GM20431 (cell line): ENCODE results near the gene DSG3.

Experiments used
- in situ Hi-C: fragments of 300-500 bp; cut with MseI, MboI; formaldehyde crosslinking; loops from one replicate; pipeline ENCODE4 v1.15.0; 2020; ENCODE audit warnings: low sequenced_read_pairs; ENCODE audit not compliant: unreplicated experiment

The DSG3 gene, protein sequence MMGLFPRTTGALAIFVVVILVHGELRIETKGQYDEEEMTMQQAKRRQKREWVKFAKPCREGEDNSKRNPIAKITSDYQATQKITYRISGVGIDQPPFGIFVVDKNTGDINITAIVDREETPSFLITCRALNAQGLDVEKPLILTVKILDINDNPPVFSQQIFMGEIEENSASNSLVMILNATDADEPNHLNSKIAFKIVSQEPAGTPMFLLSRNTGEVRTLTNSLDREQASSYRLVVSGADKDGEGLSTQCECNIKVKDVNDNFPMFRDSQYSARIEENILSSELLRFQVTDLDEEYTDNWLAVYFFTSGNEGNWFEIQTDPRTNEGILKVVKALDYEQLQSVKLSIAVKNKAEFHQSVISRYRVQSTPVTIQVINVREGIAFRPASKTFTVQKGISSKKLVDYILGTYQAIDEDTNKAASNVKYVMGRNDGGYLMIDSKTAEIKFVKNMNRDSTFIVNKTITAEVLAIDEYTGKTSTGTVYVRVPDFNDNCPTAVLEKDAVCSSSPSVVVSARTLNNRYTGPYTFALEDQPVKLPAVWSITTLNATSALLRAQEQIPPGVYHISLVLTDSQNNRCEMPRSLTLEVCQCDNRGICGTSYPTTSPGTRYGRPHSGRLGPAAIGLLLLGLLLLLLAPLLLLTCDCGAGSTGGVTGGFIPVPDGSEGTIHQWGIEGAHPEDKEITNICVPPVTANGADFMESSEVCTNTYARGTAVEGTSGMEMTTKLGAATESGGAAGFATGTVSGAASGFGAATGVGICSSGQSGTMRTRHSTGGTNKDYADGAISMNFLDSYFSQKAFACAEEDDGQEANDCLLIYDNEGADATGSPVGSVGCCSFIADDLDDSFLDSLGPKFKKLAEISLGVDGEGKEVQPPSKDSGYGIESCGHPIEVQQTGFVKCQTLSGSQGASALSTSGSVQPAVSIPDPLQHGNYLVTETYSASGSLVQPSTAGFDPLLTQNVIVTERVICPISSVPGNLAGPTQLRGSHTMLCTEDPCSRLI

DNA sequence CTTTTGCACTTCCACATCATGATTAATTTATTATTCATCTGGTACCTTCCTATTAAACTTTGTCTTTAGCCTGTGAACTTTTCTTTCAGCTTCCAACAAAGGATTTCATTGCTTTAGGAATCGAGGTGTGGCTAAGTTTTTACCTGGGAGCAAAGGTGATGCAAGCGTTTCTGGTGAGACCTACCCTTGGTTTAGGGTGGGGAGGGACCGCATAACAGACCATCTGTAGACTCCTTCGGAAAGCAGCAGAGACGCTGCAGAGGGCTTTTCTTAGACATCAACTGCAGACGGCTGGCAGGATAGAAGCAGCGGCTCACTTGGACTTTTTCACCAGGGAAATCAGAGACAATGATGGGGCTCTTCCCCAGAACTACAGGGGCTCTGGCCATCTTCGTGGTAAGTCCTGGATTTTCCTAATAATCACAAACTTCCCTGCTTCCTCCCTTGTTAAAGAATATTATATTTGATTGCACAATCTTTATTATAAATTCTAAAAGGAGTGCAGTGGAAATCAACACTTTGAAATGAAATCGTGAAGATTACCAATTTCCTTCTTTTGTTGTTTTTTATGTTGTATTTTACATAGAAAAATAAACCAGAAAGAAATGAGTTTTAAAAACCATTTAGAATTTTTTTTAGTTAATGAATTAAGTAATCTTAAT, at the start of gene DSG3:
DSG3 (plus strand) TSS at position 212 of the 662 bp plus-strand sequence; CDS start at position 349, 137 bp downstream.
- in situ Hi-C loops: no loop called here

DNA sequence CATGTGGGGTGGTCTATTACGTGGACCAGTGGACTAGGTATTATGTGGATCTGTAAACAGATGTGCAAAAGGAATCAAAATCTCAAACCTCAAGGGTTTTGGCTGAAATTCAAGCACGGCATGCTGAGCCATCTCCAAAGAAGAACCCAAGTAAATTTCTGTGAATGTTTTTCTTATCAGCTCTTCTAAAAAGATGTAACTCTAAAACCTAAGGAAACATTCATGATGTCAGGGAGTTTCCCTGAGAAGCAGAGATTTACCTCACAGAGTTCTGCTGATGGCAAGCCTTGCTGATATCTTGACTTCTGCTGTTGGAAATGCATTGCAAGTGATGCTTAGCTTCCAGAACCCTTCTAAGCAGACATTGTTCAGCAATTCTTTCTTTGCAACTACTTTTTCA, 49.4 kb upstream of the DSG3 start:
- in situ Hi-C loops: no loop called here

DNA sequence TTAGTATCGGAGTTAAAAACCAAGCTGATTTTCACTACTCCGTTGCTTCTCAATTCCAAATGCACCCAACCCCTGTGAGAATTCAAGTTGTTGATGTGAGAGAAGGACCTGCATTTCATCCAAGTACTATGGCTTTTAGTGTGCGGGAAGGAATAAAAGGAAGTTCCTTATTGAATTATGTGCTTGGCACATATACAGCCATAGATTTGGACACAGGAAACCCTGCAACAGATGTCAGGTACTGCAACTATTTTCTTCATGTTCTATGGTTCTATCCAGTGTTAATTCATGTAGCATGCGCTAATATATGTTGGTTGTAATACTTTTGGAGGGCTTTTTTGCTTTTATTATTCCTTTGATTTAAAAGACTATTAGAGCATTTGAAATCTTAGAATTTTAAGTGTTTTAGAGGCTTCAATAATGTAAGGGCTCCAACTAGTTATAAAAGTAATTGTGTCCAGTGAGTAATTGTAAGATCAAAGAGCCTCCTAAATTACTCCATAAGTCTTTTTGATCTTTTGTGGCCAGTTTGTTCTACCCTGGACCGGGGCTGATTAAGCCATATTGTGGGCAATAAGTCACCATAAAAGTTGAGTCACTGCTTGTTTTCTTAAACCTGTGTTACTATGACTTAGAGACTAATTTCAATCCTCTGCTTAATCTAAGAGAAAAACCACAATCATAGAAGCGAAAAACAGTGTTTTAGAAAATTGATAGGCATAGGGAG, 48.1 kb upstream of the DSG3 start:
- in situ Hi-C loops: no loop called here

DNA sequence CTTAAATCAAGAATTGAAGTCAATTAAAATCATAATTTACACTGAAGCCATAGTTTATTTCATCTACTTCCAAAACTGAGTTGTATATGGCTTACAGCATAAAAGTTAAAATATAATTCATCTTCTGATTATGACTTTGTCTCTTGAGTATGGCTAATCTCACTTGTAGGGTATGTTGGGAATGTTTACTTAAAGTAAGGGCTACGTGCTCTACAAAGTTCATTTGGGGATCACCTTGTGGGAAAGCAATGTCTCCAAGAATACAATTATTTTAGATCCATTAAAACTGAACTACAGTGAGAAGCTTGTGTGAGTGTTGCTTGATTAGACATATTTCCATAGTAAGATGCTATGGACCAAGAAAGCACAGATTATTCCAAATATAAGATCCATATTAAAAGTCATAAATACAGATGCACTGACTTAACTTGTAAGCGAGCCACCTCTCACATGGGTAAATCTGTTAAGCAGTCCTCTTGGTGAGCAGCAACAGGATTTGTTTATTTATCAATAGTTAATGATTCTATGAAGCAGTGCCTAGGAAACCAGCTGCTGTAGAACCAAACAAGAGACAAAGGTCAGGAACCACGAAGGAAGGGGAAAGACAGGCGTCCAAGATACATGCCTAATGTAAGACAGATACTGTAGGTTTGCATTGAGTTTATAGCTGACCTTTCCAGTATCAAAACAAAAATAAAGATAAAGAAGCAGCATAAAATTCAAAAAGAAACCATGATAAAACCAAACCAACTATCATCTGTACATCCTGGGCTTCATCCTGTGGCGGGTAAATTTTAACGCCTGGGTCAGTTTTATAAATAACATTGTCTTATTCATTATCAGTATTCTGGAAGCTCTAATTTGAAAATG, 46.1 kb upstream of the DSG3 start:
- in situ Hi-C loops: no loop called here

DNA sequence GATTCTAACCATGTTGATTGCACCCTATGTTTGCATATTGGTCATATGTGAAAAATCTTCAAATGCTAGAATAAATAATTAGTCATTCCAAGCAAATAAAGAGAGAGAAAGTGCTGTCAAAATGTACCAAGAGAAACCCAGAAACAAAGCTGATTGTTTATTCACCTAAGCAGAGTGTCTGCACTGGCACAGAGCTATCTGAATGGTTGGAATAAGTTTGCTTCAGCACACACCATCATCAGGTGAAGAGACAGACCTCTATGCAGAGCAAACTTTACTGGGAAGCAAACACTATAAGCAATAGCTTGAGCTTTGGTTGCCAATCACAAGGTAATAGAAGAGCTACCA, 45.5 kb upstream of the DSG3 start:
- in situ Hi-C loops: no loop called here

DNA sequence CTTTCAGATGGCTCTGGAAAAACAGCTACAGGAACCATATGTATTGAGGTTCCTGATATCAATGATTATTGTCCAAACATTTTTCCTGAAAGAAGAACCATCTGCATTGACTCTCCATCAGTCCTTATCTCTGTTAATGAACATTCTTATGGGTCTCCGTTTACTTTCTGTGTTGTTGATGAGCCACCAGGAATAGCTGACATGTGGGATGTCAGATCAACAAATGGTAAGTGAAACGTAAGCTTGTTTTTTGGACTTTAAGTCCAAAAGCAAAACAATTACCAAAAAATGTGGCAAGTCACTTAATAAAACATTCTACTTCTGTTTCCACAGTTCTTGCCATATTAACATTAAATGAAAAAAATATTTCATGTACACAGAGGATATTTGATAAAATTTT, 44.1 kb upstream of the DSG3 start:
- in situ Hi-C loops: no loop called here

DNA sequence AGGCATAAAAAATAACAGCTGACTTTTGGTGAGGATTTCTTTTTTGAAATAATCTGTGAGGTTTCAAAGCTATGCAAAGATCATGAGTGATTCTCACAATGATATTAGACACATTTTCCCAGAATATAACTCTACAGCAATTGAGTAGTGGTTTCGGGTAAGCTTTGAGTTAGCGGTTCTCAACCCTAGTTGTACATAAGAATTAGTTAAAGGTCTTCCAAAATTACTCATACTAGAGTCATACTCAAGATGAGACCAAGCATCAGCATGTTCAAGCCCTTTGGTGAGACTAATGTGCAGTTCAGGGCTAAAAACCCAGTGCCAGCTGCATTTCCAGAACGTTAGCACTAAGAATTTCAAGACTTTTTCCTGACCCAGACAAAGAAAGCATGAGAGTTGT, 39.9 kb upstream of the DSG3 start:
- in situ Hi-C loops: no loop called here

DNA sequence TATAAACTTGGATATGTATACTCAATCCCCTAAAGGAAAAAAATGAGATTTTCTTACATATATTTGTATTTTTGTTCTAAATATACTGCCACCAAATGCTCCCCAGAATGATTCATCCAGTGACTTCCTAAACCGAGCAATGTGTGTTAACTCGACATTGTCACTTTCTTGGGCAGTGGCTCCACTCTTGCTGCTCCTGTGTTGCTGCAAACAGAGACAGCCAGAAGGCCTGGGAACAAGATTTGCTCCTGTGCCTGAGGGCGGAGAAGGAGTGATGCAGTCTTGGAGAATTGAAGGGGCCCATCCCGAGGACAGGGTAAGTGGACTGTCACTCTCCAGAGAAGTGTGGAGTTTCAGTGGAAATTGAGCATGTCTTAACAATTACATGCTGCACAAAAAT, 38.3 kb upstream of the DSG3 start:
- in situ Hi-C loops: no loop called here

DNA sequence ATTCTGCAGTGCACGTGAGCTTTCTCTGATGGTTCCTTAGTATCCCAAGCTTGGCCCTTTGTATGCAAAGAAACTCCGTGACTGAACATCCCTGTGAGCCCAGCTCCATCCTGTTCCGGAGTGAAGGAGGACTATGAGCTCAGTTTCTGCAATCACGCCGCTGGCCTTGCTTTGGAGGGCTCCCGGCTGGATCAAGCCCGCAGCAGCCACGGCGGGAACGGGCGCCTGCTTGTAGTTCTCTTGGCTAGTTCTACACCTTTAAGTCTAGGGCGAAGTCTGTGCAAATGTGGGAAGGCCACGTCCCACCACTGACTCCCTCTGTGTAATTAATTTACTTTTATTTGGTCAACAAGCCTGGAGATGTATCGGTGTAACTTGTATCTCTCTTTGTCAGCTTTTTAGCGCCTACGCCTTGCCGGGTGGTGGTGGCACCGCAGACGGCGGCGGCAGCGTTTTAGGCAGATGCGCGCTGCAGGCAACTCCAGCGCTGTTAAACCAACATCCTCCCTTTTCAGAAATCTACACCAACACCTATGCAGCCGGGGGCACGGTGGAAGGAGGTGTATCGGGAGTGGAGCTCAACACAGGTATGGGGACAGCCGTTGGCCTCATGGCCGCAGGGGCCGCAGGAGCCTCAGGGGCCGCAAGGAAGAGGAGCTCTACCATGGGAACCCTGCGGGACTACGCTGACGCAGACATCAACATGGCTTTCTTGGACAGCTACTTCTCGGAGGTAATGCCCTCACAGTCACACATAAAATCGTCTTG, 36.6 kb upstream of the DSG3 start:
- in situ Hi-C loops: no loop called here

DNA sequence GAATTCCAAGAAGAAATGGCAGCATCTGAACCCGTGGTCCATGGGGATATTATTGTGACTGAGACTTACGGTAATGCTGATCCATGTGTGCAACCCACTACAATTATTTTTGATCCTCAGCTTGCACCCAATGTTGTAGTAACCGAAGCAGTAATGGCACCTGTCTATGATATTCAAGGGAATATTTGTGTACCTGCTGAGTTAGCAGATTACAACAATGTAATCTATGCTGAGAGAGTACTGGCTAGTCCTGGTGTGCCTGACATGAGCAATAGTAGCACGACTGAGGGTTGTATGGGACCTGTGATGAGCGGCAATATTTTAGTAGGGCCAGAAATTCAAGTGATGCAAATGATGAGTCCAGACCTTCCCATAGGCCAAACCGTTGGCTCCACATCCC, 34.4 kb upstream of the DSG3 start:
- in situ Hi-C loops: no loop called here

DNA sequence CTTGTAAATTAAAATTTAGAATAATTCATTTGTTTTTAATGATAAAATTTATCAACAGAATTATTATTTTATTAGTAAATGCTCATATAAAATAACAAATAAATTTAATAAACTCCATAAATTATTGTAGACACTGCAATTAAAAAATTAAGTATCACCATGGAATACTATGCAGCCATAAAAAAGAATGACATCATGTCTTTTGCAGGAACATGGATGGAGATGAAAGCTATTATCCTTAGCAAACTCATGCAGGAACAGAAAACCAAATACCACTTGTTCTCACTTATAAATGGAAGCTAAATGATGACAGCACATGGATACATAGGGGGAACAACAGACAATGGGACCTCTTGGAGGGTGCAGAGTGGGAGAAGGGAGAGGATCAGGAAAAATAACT, 29.7 kb upstream of the DSG3 start:
- in situ Hi-C loops: no loop called here

DNA sequence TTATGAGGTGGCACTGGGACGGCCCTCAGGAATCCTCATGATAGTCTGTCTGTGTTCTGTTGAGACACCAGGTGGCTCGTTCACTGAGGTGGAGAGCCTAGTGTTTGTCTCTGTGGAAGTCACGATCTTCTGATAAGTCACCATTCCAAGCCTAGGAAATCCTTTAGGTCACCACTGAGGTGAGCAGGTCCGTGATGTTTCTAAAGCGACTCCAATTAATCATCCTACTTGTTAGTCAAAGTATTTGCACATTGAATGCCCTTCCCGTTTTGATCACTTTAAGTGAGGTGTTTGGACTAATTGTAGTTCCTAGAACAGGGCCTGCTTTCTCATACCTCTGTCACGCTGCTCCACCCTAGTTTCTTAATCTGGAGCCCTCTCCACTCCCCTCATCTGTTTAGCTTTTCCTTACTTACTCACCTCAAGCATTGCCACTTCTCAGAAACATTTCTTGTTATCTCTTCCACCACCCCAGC, 28.0 kb upstream of the DSG3 start:
- in situ Hi-C loops: no loop called here

DNA sequence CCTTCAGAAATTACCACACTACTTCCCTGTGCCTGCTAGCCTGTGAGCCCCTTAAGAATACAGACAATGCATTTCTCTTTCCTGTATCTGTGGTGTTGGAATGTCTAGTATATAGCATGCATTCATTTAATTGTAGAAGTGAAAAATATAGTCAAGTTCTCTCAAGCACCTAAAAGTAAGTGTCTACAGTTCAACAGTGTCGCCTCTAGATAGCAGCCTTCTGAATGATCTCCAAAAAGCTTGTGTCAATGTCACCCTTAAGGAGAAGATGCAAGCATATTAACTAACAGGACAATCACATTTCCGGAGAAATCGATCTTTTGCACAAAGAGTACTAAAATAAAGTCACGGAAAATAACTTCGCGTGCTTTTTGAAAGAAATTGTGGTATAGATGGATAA, 27.5 kb upstream of the DSG3 start:
- in situ Hi-C loops: no loop called here

DNA sequence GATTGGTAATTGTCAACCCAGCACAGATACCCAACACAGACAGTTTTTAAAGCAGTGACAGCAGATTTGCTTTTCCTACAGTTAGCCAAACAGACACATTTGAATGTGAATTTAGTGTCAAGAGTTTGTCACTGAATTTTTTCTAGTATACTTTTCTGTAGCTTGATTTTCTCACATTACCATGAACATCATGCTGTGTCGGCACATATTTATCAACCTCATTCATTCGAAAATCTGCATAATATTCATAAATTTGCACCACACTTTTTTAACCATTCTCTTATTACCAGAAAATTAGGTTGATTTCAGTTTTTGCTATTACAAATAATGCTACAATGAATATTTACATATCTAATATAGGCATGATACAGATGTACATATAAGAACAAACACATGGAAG, 27.0 kb upstream of the DSG3 start:
- in situ Hi-C loops: no loop called here

DNA sequence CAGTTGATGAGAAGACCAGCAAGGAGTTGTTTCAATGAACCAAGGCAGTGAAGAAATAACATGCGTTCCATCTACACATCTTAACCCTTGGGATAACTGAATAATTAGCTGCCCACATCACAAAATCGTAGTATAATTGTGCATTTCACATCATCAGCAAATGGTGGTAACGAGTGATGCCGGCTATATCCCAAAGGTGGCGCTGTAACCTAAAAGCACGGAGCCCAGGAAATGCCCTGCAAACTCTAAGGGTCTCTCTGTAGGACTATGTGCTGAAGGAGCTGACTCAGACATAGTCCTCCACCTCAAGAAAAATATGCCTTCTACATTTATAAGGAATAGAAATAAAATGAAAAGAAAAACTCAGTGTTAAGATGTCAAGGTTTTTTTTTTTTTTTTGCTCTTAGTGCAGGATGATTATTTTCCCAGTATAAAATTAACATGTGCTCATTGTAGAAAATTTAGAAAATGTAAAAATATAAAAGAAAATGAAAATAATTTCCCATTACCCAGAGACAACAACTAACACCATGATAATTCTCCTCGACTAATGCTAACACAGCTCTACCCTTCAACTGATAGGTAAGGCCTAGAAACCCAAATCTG, 23.1 kb upstream of the DSG3 start:
- in situ Hi-C loops: no loop called here

DNA sequence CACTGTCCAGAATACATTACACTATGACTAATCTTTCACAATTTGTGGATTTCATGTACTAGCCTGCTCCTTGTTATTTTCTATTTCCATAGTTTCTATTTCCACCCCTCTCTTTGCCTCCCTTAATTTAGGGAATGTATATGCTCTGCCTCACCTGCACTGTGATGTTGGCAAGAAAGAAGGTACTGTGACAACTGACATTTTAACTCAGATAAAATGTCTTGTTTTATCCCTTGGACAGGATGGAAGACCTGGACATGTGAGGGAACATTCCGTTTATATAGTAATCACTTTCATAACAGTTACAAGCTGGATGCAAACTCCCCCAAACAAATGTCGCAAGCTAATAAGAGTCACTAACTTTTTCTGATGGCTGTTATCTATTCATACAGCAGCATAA, 21.5 kb upstream of the DSG3 start:
- in situ Hi-C loops: no loop called here

DNA sequence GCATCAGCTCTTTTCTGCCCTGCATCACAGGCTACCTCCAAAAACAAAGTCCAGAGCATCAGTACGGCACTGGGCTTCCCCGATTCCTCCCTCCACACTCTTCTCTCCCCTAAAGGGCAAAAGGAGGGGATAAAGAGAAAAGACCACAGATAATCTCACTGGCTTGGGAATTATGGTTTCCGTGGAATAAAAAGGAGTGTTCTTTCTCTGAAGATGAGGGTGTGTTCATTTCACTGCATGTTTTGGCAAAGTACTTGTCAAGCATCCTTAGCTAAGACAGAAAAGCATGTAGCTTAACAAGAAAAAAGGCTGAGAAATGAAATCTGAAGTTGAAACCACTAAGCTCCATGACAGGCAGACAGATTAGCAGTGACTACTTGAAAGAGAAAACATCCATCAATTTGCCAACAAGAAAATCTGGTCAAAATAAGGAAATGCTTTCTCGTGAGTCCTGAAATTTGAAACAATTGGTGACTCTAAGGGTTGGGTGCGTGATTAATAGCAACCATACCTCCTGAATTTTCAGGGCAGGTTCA, 20.6 kb upstream of the DSG3 start:
- in situ Hi-C loops: no loop called here

DNA sequence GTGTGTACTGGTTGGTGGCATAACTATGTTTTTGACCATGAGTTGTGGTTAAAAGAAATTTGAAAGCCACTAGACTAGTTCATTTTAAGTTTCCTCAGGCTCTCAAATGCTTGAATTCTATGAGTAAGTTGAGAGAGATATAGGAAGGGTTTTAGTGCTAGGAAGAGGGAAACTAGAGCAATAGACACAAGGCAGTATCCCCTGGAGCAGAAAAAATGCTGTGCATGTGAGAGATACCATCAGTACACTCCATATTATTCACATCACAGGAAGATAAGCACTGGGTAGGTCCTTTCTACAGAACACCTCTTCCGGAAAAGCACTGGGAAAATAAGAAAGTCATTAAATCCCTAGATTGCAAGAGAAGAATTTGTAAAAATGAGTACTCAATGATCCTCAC, 19.3 kb upstream of the DSG3 start:
- in situ Hi-C loops: no loop called here
